H1 (cell line): Measurements from ENCODE around the gene ZBTB46. TPM values are rescaled to one million over a fixed set of nuclear protein-coding genes. Genes with fewer than 3 reads are reported as not detected.

Experiments used
- CTCF ChIA-PET: fragments of 300-600 bp; sonication (Branson Sonifier 250); formaldehyde crosslinking; loops from one replicate; lab custom pipeline; 2021; ENCODE audit not compliant: partially characterized antibody; lab: Charles Lee
- POLR2A ChIA-PET: fragments of 300-600 bp; sonication (Branson Sonifier 250); formaldehyde crosslinking; loops from one replicate; lab custom pipeline; 2021; ENCODE audit warnings: inconsistent platforms; ENCODE audit not compliant: partially characterized antibody; lab: Charles Lee
- DNase-seq, 2 experiments: peaks; one replicate each; pipeline versions ENCODE4 v3.0.0 to v3.0.0-alpha.2; 2010 to 2022; ENCODE audit warnings: low spot score in 2 of 2, low read depth in 1 of 2, mixed read lengths in 1 of 2
- FAIRE-seq: peaks from 2 replicates; lab custom pipeline; 2011; peaks lifted over from hg19 to GRCh38; lab: Jason Lieb, UNC
- H2AFZ ChIP-seq: 2 replicates; pipeline ENCODE4 v1.8.1; 2012; ENCODE audit warnings: low read length, inconsistent platforms
- H2AK5ac ChIP-seq: 2 replicates; pipeline ENCODE4 v1.6.1; 2013; ENCODE audit warnings: low read depth, low read length
- H2BK120ac ChIP-seq: replicated peaks from 2 replicates; pipeline ENCODE3; 2013; ENCODE audit warnings: low read depth, low read length, inconsistent platforms
- H2BK12ac ChIP-seq: 2 replicates; pipeline ENCODE4 v1.6.1; 2013; ENCODE audit warnings: low read depth, low read length
- H2BK15ac ChIP-seq: 2 replicates; pipeline ENCODE4 v1.6.1; 2013; ENCODE audit warnings: low read length
- H2BK20ac ChIP-seq: 2 replicates; pipeline ENCODE4 v1.6.1; 2013; ENCODE audit warnings: low read length
- H2BK5ac ChIP-seq: 2 replicates; pipeline ENCODE4 v1.6.1; 2013; ENCODE audit warnings: low read depth, low read length
- H3K14ac ChIP-seq: 2 replicates; pipeline ENCODE4 v1.6.1; 2013; ENCODE audit warnings: inconsistent platforms; ENCODE audit not compliant: insufficient read length
- H3K18ac ChIP-seq: 2 replicates; pipeline ENCODE4 v1.6.1; 2013; ENCODE audit warnings: low read length; ENCODE audit errors: extremely low read depth
- H3K23ac ChIP-seq: 2 replicates; pipeline ENCODE4 v1.6.1; 2013; ENCODE audit warnings: inconsistent platforms; ENCODE audit not compliant: insufficient read length
- H3K23me2 ChIP-seq: 2 replicates; pipeline ENCODE4 v1.6.1; 2013; ENCODE audit warnings: low read depth, low read length
- H3K27ac ChIP-seq: 2 replicates; pipeline ENCODE4 v1.6.1; 2011; ENCODE audit warnings: low read depth, low read length, inconsistent platforms
- H3K27me3 ChIP-seq, 4 experiments: replicated peaks in 1 of 4; 1 replicate in 1 of 4; 2 replicates in 3 of 4; pipeline versions ENCODE4 v1.6.1 to v1.8.1; 2011 to 2013; ENCODE audit warnings: low read length in 3 of 4, mild to moderate bottlenecking in 3 of 4, inconsistent platforms in 2 of 4, mixed read lengths in 2 of 4, moderate library complexity in 1 of 4; ENCODE audit not compliant: control insufficient read depth in 3 of 4, insufficient read depth in 3 of 4; ENCODE audit errors: extremely low read depth in 1 of 4
- H3K36me3 ChIP-seq, 4 experiments: 2 replicates each; pipeline versions ENCODE4 v1.6.1 to v1.8.1; 2011 to 2013; ENCODE audit warnings: mild to moderate bottlenecking in 4 of 4, low read length in 3 of 4, moderate library complexity in 2 of 4, control low read depth in 1 of 4, inconsistent platforms in 1 of 4; ENCODE audit not compliant: insufficient read depth in 4 of 4, control insufficient read depth in 2 of 4
- H3K4ac ChIP-seq: replicated peaks from 2 replicates; pipeline ENCODE3; 2013; ENCODE audit warnings: low read length, low read depth, mixed read lengths, inconsistent platforms; ENCODE audit not compliant: insufficient read length
- H3K4me1 ChIP-seq, 4 experiments: replicated peaks in 1 of 4; 1 replicate in 1 of 4; 2 replicates in 3 of 4; pipeline versions ENCODE4 v1.6.1 to v1.8.1; 2011 to 2013; ENCODE audit warnings: low read length in 3 of 4, inconsistent platforms in 2 of 4, mixed read lengths in 1 of 4; ENCODE audit not compliant: insufficient read depth in 4 of 4, control insufficient read depth in 3 of 4
- H3K4me2 ChIP-seq, 2 experiments: 2 replicates each; pipeline versions ENCODE4 v1.6.1 to v1.8.1; 2011 to 2013; ENCODE audit warnings: low read depth in 2 of 2, low read length in 2 of 2, control low read depth in 1 of 2, inconsistent platforms in 1 of 2, mild to moderate bottlenecking in 1 of 2; ENCODE audit not compliant: insufficient read depth in 1 of 2
- H3K4me3 ChIP-seq, 4 experiments: fragments of 200-600, 300-600 bp in 1 of 4; sonication (generic), shearing (Covaris generic), sonication (Bioruptor Twin) in 1 of 4; 2 replicates each; pipeline versions ENCODE4 v1.5.1 to v1.8.1; 2011 to 2016; ENCODE audit warnings: low read length in 4 of 4, low read depth in 3 of 4, control low read depth in 2 of 4, inconsistent platforms in 2 of 4, mild to moderate bottlenecking in 2 of 4, mixed read lengths in 1 of 4, moderate library complexity in 1 of 4; ENCODE audit not compliant: insufficient read depth in 2 of 4; ENCODE audit errors: extremely low read depth in 1 of 4
- H3K56ac ChIP-seq: replicated peaks from 2 replicates; pipeline ENCODE3; 2013; ENCODE audit warnings: low read depth, mild to moderate bottlenecking, mixed read lengths, low read length, inconsistent platforms; ENCODE audit not compliant: insufficient read length
- H3K79me1 ChIP-seq: 2 replicates; pipeline ENCODE4 v1.6.1; 2013; ENCODE audit warnings: low read depth, low read length, control low read depth
- H3K79me2 ChIP-seq, 2 experiments: 2 replicates each; pipeline versions ENCODE4 v1.6.1 to v1.8.1; 2012 to 2013; ENCODE audit warnings: low read length in 2 of 2, mild to moderate bottlenecking in 2 of 2, inconsistent platforms in 1 of 2; ENCODE audit not compliant: insufficient read depth in 2 of 2, control insufficient read depth in 1 of 2
- H3K9ac ChIP-seq, 4 experiments: replicated peaks in 1 of 4; 1 replicate in 1 of 4; 2 replicates in 3 of 4; pipeline versions ENCODE4 v1.6.1 to v1.8.1; 2011 to 2013; ENCODE audit warnings: low read depth in 3 of 4, low read length in 3 of 4, control low read depth in 2 of 4, mild to moderate bottlenecking in 2 of 4, moderate library complexity in 2 of 4, inconsistent platforms in 1 of 4; ENCODE audit errors: extremely low read depth in 1 of 4
- H3K9me3 ChIP-seq, 2 experiments: 2 replicates each; pipeline versions ENCODE4 v1.6.1 to v1.8.1; 2012 to 2013; ENCODE audit warnings: mild to moderate bottlenecking in 2 of 2, moderate library complexity in 2 of 2, control low read depth in 1 of 2, inconsistent platforms in 1 of 2, low read depth in 1 of 2, low read length in 1 of 2, mixed read lengths in 1 of 2; ENCODE audit not compliant: insufficient read depth in 2 of 2
- H4K20me1 ChIP-seq, 2 experiments: replicated peaks in 1 of 2; 2 replicates each; pipeline versions ENCODE3 to v1.8.1; 2011 to 2013; ENCODE audit warnings: inconsistent platforms in 2 of 2, low read length in 2 of 2, mild to moderate bottlenecking in 1 of 2; ENCODE audit not compliant: insufficient read depth in 2 of 2, control insufficient read depth in 1 of 2
- H4K5ac ChIP-seq: 2 replicates; pipeline ENCODE4 v1.6.1; 2013; ENCODE audit warnings: low read length, low read depth, mixed read lengths, inconsistent platforms; ENCODE audit not compliant: insufficient read length
- H4K8ac ChIP-seq: 2 replicates; pipeline ENCODE4 v1.8.0; 2013; ENCODE audit warnings: mild to moderate bottlenecking, moderate library complexity, low read length, inconsistent platforms; ENCODE audit not compliant: insufficient read depth; ENCODE audit errors: extremely low read depth
- H4K91ac ChIP-seq: replicated peaks from 2 replicates; pipeline ENCODE3; 2013; ENCODE audit warnings: low read length, mixed read lengths, inconsistent platforms; ENCODE audit not compliant: insufficient read length
- EZH2 ChIP-seq: fragments of 200-600 bp; sonication (generic); IDR thresholded peaks from 2 replicates; pipeline ENCODE4 v1.7.1; 2012; ENCODE audit warnings: low read depth, mild to moderate bottlenecking, moderate library complexity, low read length, inconsistent platforms; ENCODE audit not compliant: severe bottlenecking
- WGBS, 2 experiments: shearing (Covaris generic) in 1 of 2; methylation state at CpG; one replicate each; pipeline versions ENCODE4 v1.1.6 to v1.1.7; 2013 to 2015; ENCODE audit warnings: low lambda C conversion rate in 2 of 2, mixed read lengths in 2 of 2, inconsistent platforms in 1 of 2, low coverage in 1 of 2, missing lambda C conversion rate in 1 of 2; ENCODE audit not compliant: insufficient replicate concordance in 2 of 2, insufficient coverage in 1 of 2, insufficient read length in 1 of 2; ENCODE audit errors: extremely low coverage in 1 of 2, missing lambda C conversion rate in 1 of 2; 5-methylcytosine and 5-hydroxymethylcytosine counted together
- polyA plus RNA-seq, 7 experiments: library from polyadenylated mRNA; depleted of rRNA in 3 of 7; stranded (reverse) in 5 of 7; unstranded in 2 of 7; fragments of >200 nt in 5 of 7; fragments of 200-250 nt in 2 of 7; gene quantifications; 1 replicate in 5 of 7; 2 replicates in 1 of 7; 4 replicates in 1 of 7; pipeline versions ENCODE4 v1.2.1 to v1.2.3, GENCODE V29; 2011 to 2013; ENCODE audit warnings: missing spikeins in 2 of 7, mixed read lengths in 2 of 7
- total RNA-seq: library from RNA; stranded (reverse); fragmentation: NEBNext Ultra II Directional; extraction: Animal tissue kit (Norgen Biotek cat#: 25700); gene quantifications from 2 replicates; pipeline ENCODE4 v1.2.1, GENCODE V29; 2021

The ZBTB46 gene
- total and polyA plus RNA-seq, 2 of the 8 experiments (the other 6 are each of a cell fraction or from before 2014, with no cell fraction given) = 6.4 to 22.4 TPM

DNA sequence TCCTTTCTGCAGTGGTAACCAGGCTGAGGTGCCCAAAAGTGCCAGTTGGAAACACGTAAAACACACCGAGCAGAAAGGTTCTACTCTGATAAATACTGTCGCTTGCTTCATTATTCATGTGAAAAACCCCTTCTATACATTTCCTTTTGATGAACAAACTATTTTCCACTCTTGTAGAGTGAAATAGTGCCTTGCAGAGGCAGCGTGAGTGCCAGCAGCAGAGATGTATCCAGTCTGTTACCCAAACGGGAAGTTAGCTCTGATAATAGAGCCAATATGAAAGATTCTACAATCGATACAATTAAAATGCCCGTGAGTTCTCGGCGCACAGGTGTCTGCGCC, 1.5 kb downstream of the ZBTB46 start:
- Histone ChIP-seq H2BK15ac (no peak overlapping the region), H2BK20ac (no peak overlapping the region), H3K27ac (no peak overlapping the region), H3K14ac (no peak overlapping the region), H3K18ac (no peak overlapping the region), H3K9me3 (no peaks in the 10 kb centered on the region), H2BK5ac (no peak overlapping the region), H3K79me2 (peaks cover 14 to 41% of the 10 kb centered on the region in 2 experiments), H3K23ac (no peak overlapping the region), H4K8ac (no peak overlapping the region), H3K23me2 (peaks cover 15% of the 10 kb centered on the region; the same call in 1 of the 2 replicates), H3K9ac (no peak overlapping the region; a peak in 1 of 7 replicates), H3K79me1 (peaks cover 11% of the 10 kb centered on the region), H2BK120ac (no peak overlapping the region), H3K4me1 (peaks cover 4 to 21% (median 12%) of the 10 kb centered on the region in 4 experiments), H2AK5ac (no peak overlapping the region), H3K56ac (no peak overlapping the region), H3K4ac (no peak overlapping the region), H4K91ac (no peak overlapping the region), H2AFZ (no peak overlapping the region), H3K27me3 (peaks cover 14 to 36% (median 28%) of the 10 kb centered on the region in 4 experiments; a peak in 6 of 7 replicates), H4K5ac (no peak overlapping the region), H2BK12ac (no peak overlapping the region), H3K36me3 (no peaks in the 10 kb centered on the region; a peak in 1 of 8 replicates), H4K20me1 (peaks cover 6 to 20% of the 10 kb centered on the region in 2 experiments), H3K4me3 (peak overlapping the region; percentile 54 to 80 (median 56)), H3K4me2 (peak overlapping the region; percentile 79 to 96)
- ChIA-PET CTCF (interaction anchor here (1.0 to 1.5 kb wide), 6 partner anchors 10 to 47 kb away, joined by 3 to 5 read pairs (median 5); no protein-coding TSS in a partner anchor), POLR2A (interaction anchor here (0.8 to 1.5 kb wide), 3 partner anchors 18 to 35 kb away, joined by 3 to 4 read pairs (median 3); partner anchors contain the start of gene TPD52L2)
- DNase-seq = no peak
- WGBS, 2 experiments = 21% methylated on average over 10 of the region's 10 CpGs; no CpG with 5 or more reads in 1 of the 2 experiments
- FAIRE-seq = no peak
- TF ChIP-seq EZH2 = peak; percentile 7
